Thyroid gland (tissue), 4 donors: ENCODE data around the gene EPHA10.

Experiments used
- POLR2A ChIP-seq, 2 donors: fragments of 450-650 bp; IDR thresholded peaks; one replicate each; pipeline ENCODE4 v1.6.1; 2017; ENCODE audit warnings: antibody characterized with exemption in 2 of 2, mild to moderate bottlenecking in 2 of 2, moderate library complexity in 1 of 2
- TF ChIP-seq, protein P1 (sequence below), 6 experiments: fragments of 200-600 bp in 3 of 6; fragments of 450-650 bp in 3 of 6; sonication (generic) in 3 of 6; IDR thresholded peaks; one replicate each; pipeline ENCODE4 v1.5.1; 2016 to 2019; ENCODE audit warnings: antibody characterized with exemption in 6 of 6, mild to moderate bottlenecking in 2 of 6, inconsistent platforms in 1 of 6, moderate library complexity in 1 of 6

DNA sequence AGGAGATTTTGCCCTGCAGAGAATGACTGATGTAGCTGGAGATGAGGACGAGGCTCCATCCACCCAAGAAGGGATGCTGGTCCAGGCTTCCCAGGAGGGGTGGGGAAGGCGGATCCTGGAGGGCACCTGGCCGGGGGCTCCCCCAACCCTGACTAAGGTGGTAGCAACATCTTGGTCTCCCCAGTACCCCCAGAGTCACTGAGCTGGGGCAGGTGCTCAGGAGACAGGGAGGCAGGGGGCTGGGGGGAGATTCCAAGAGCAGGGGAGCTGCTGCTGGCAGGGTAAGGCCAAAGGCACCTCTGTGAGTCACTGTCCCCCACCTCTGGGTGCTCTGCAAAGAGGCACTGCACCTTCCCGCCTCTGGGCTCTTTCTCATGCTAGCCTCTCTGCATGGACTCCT is 48.6 kb downstream of the EPHA10 start:
- TF ChIP-seq, protein P1, sequence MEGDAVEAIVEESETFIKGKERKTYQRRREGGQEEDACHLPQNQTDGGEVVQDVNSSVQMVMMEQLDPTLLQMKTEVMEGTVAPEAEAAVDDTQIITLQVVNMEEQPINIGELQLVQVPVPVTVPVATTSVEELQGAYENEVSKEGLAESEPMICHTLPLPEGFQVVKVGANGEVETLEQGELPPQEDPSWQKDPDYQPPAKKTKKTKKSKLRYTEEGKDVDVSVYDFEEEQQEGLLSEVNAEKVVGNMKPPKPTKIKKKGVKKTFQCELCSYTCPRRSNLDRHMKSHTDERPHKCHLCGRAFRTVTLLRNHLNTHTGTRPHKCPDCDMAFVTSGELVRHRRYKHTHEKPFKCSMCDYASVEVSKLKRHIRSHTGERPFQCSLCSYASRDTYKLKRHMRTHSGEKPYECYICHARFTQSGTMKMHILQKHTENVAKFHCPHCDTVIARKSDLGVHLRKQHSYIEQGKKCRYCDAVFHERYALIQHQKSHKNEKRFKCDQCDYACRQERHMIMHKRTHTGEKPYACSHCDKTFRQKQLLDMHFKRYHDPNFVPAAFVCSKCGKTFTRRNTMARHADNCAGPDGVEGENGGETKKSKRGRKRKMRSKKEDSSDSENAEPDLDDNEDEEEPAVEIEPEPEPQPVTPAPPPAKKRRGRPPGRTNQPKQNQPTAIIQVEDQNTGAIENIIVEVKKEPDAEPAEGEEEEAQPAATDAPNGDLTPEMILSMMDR (IDR thresholded peaks at IDR 0.05): no peak
- TF ChIP-seq POLR2A (IDR thresholded peaks at IDR 0.05): no peak
